Ectodermal cell (in vitro differentiated cells): ENCODE data around the gene RFC2.
"Not testable (repeated sequence)": the region's sequence is repeated elsewhere in the genome, so short reads cannot be mapped to it uniquely, and the experiment has no call there.

Source experiments
- H3K27ac ChIP-seq: 2 replicates; pipeline ENCODE4 v1.7.0; 2013; ENCODE audit warnings: mild to moderate bottlenecking, low read depth, low read length; ENCODE audit not compliant: insufficient read depth, poor library complexity, severe bottlenecking
- H3K27me3 ChIP-seq: 2 replicates; pipeline ENCODE4 v1.7.0; 2013; ENCODE audit warnings: mild to moderate bottlenecking, low read length; ENCODE audit not compliant: insufficient read depth, control insufficient read depth, poor library complexity, severe bottlenecking
- H3K36me3 ChIP-seq: one replicate; pipeline ENCODE4 v1.7.0; 2013; ENCODE audit warnings: low read length; ENCODE audit not compliant: control insufficient read depth, insufficient read depth
- H3K4me1 ChIP-seq: one replicate; pipeline ENCODE4 v1.7.0; 2013; ENCODE audit warnings: low read length; ENCODE audit not compliant: control insufficient read depth, insufficient read depth
- H3K4me3 ChIP-seq: 2 replicates; pipeline ENCODE4 v1.7.0; 2013; ENCODE audit warnings: low read depth, low read length, control low read depth; ENCODE audit not compliant: insufficient read depth
- H3K9me3 ChIP-seq: 2 replicates; pipeline ENCODE4 v1.7.0; 2013; ENCODE audit warnings: mild to moderate bottlenecking, low read length, moderate library complexity; ENCODE audit not compliant: control insufficient read depth
- WGBS, 2 experiments: methylation state at CpG; one replicate each; pipeline ENCODE4 v1.1.7; 2013; ENCODE audit warnings: missing lambda C conversion rate in 2 of 2; 5-methylcytosine and 5-hydroxymethylcytosine counted together

RFC2 gene

GRCh38 chr7:74219416-74219815 is 34.8 kb downstream of the RFC2 start:
- H3K36me3 ChIP-seq, result no peaks in the 10 kb centered on the region
- no peak overlapping the region for H3K4me3 ChIP-seq
- no peak overlapping the region for H3K27ac ChIP-seq
- WGBS, 2 experiments, result 92 to 95% methylated on average over 11 of the region's 11 CpGs
- H3K27me3 ChIP-seq, result no peaks in the 10 kb centered on the region
- no peaks in the 10 kb centered on the region for H3K9me3 ChIP-seq
- H3K4me1 ChIP-seq, result no peaks in the 10 kb centered on the region

DNA sequence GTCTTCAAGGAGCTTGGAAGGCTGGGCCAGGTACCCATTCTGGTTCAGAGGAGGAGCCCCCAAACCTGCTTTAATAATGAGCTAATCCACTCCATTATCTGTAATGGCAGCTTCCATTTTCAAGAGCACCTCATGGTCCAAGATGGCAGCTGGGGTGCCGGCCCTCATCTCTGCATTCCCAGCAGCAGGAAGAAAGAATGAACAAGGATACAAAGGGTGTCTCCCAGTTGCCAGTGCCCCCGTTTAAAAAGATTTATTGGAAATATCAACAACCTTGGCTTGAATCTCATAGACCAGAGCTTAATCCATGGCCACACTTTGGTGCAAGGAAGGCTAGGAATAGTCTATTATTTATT is 35.9 kb downstream of the RFC2 start:
- WGBS, 2 experiments, result 89 to 92% methylated on average over 2 of the region's 2 CpGs
- H3K27me3 ChIP-seq, result no peaks in the 10 kb centered on the region
- H3K36me3 ChIP-seq, result no peaks in the 10 kb centered on the region
- no peak overlapping the region for H3K4me3 ChIP-seq
- no peaks in the 10 kb centered on the region for H3K4me1 ChIP-seq
- H3K27ac ChIP-seq, result no peak overlapping the region
- H3K9me3 ChIP-seq, result no peaks in the 10 kb centered on the region

DNA sequence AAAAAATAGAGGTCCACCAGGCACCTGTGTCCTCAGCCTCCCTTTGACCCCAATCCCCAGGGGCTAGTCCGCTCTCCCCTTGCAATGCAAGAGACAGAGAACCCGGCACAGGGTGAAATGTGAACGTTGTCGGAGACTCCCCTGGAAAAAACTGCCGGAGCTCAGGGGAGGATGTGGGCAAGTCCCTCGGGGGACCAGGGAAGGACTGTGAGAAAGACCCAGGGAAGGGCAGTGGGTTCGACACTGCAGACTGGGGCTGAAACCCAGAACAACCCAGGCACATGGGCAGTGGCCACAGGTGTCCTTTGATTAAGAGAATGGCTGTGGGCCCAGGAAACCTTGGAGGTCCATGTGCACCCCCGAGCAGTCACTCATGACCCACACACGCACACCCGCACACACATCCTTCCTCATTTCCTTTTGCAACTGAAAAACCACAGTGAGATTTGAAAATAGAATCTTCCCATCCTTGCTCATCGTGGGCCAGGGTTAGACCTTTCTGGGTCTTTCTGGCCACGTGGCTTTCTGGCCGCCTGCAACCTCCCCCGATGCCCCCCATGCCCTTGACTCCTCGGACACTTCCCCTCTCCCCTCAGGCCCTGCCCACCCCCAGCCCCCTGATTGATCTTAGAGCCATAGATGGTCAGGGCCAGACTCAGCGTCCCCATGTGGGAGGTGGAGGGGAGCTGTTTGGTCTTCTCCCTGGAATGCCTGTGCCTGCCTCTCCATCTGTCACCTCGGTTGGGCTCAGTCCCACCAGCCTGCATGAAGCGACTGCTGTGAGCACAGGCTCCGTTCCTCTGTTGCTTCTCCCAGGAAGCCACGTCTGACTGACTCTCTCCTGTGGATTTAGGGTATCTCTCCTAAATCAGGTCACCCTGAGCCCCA is 36.5 kb downstream of the RFC2 start:
- Histone ChIP-seq H3K36me3 (no peaks in the 10 kb centered on the region), H3K4me1 (no peaks in the 10 kb centered on the region), H3K9me3 (no peaks in the 10 kb centered on the region), H3K4me3 (no peak overlapping the region), H3K27me3 (no peaks in the 10 kb centered on the region), H3K27ac (no peak overlapping the region)
- 86 to 89% methylated on average over 20 of the region's 20 CpGs for WGBS, 2 experiments

DNA sequence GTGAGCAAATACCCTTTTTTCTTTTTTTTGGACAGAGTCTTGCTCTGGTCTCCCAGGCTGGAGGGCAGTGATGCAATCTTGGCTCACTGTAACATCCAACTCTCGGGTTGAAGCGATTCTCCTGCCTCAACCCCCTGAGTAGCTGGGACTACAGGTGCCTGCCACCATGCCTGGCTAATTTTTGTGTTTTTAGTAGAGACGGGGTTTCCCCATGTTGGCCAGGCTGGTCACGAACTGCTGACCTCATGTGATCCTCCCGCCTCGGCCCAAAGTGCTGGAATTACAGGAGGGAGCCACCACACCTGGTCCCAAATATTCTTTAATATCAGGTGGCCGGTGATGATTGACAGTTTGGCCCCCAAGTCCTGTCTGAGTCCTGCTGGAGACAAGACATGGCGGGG is 37.8 kb downstream of the RFC2 start:
- 85 to 86% methylated on average over 8 of the region's 8 CpGs for WGBS, 2 experiments
- no peaks in the 10 kb centered on the region for H3K36me3 ChIP-seq
- H3K27me3 ChIP-seq, result no peaks in the 10 kb centered on the region
- H3K4me3 ChIP-seq, result no peak overlapping the region
- no peaks in the 10 kb centered on the region for H3K9me3 ChIP-seq
- H3K4me1 ChIP-seq, result no peaks in the 10 kb centered on the region
- no peak overlapping the region for H3K27ac ChIP-seq

- WGBS, 2 experiments, result 89 to 91% methylated on average over 15 of the region's 15 CpGs
- no peaks in the 10 kb centered on the region for H3K9me3 ChIP-seq
Observed at GRCh38 chr7:74215921-74216320, 38.3 kb downstream of the RFC2 start.

DNA sequence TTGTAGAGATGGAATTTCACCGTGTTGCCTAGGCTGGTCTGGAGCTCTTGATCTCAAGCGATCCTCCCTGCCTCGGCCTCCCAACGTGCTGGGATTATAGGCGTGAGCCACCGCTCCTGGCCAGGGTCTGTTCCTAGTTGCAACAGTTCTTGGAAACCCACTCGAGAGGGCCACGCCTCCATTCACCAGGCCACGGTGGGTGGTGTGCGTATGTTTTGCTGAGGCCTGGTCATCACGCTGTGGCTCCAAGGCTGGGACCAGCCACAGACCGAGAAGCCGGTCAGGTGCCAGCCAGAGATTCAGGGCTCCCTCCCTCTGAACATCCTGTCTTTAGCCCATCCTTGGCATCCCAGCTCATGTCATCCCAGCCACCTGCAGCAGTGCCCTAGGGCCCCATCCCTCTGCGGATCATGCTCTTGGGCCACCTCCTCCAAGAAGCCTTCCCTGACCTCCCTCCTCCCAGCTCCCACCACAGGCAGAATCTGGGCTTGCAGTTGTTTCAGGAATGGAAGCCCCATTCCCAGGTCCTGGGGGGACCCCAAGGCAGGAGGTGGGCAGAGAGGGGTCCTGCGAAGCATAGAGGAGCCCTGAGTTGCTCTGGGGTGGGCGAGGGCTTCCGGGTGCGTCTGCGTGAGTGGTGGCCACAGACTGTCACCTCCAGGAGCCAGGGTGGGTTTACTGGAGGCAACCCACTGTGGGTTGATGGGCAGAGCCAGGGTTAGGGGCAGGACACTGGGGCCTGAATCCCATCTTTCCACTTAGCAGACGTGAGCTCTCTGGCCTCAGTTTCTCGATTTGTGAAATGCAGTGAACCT is 39.2 kb downstream of the RFC2 start:
- H3K9me3 ChIP-seq, result no peaks in the 10 kb centered on the region
- H3K27me3 ChIP-seq, result no peaks in the 10 kb centered on the region
- H3K4me3 ChIP-seq, result no peak overlapping the region
- H3K27ac ChIP-seq, result no peak overlapping the region
- no peaks in the 10 kb centered on the region for H3K4me1 ChIP-seq
- no peaks in the 10 kb centered on the region for H3K36me3 ChIP-seq
- 92 to 93% methylated on average over 21 of the region's 21 CpGs for WGBS, 2 experiments

More at GRCh38 chr7:74215921-74216320, 38.3 kb downstream of the RFC2 start:
- Histone ChIP-seq H3K27ac (no peak overlapping the region), H3K4me1 (no peaks in the 10 kb centered on the region), H3K27me3 (no peaks in the 10 kb centered on the region), H3K4me3 (no peak overlapping the region), H3K36me3 (no peaks in the 10 kb centered on the region)

DNA sequence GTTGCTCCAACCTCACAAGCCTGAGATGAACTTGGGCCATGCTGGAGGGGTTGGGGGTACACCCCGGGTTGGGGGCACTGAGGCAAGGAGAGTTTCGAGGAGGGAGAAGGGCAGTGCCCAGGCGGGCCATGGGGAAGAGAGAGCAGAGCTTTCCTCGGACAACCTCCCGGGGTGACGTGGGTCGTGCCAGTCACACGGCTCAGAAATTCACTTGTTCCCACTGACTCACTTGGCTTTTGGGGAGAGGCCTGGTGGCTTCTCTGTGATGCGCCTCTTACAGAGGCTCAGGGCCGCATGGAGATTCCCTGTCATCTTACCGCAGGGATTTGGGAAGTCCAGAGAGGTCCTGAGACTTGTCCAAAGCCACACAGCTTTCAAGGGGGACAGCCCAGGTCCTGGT is 41.5 kb downstream of the RFC2 start:
- Histone ChIP-seq H3K4me1 (no peaks in the 10 kb centered on the region), H3K4me3 (no peak overlapping the region), H3K27me3 (no peaks in the 10 kb centered on the region), H3K36me3 (no peaks in the 10 kb centered on the region), H3K27ac (no peak overlapping the region), H3K9me3 (no peaks in the 10 kb centered on the region)
- WGBS, 2 experiments, result 90 to 91% methylated on average over 11 of the region's 11 CpGs

GRCh38 chr7:74208241-74208640 is 46.0 kb downstream of the RFC2 start:
- not testable (repeated sequence) for H3K9me3 ChIP-seq, H3K36me3 ChIP-seq, H3K4me1 ChIP-seq, H3K27me3 ChIP-seq, H3K4me3 ChIP-seq, H3K27ac ChIP-seq
- 88 to 94% methylated on average over 7 of the region's 7 CpGs for WGBS, 2 experiments

DNA sequence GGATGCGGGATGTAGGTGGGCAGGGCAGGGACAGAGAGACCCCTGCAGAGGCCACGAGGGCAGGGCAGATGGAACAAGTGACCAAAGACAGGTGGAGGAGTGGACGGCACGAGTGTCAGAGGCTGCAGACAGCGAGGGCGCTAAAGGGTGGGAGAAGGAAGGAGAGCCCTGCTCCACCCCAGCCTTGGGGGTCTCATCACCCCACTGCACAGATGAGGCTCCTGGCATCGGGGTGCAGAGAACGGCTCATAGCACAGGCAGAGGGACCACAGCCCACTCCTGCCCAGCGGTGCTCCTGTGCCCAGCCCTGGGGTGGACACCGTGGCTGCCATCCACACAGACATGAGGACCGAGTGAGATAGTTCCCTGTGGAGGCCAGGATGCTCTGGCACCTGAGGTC is 46.6 kb downstream of the RFC2 start:
- H3K27ac ChIP-seq, result no peak overlapping the region
- no peaks in the 10 kb centered on the region for H3K9me3 ChIP-seq
- no peaks in the 10 kb centered on the region for H3K4me1 ChIP-seq
- H3K27me3 ChIP-seq, result no peaks in the 10 kb centered on the region
- H3K36me3 ChIP-seq, result no peaks in the 10 kb centered on the region
- 92 to 93% methylated on average over 11 of the region's 11 CpGs for WGBS, 2 experiments
- H3K4me3 ChIP-seq, result no peak overlapping the region

- Histone ChIP-seq H3K36me3 (no peaks in the 10 kb centered on the region), H3K4me3 (no peak overlapping the region), H3K27ac (no peak overlapping the region), H3K27me3 (no peaks in the 10 kb centered on the region), H3K9me3 (no peaks in the 10 kb centered on the region), H3K4me1 (no peaks in the 10 kb centered on the region)
- 25 to 27% methylated on average over 23 of the region's 23 CpGs for WGBS, 2 experiments
Observed at GRCh38 chr7:74206589-74207120, 47.5 kb downstream of the RFC2 start.
